NB4 (cell line): ENCODE data around the gene NAGS.
"Not testable (repeated sequence)": the region's sequence is repeated elsewhere in the genome, so short reads cannot be mapped to it uniquely, and the experiment has no call there.

Experiments
- DNase-seq: peaks from one replicate; pipeline ENCODE4 v3.0.0; 2010; ENCODE audit warnings: low read depth
- H3K4me3 ChIP-seq: one replicate; pipeline ENCODE4 v1.5.1; 2011; ENCODE audit warnings: mild to moderate bottlenecking, low read depth, low read length, moderate library complexity
- CTCF ChIP-seq: IDR thresholded peaks from one replicate; pipeline ENCODE4 v1.5.1; 2012; ENCODE audit warnings: low read depth, low read length
- MYC ChIP-seq: IDR thresholded peaks from 2 replicates; pipeline ENCODE4 v1.6.1; 2011; ENCODE audit warnings: low read depth, low read length
- POLR2A ChIP-seq: IDR thresholded peaks from 2 replicates; pipeline ENCODE4 v1.6.1; 2011; ENCODE audit warnings: mild to moderate bottlenecking; ENCODE audit not compliant: insufficient read length; ENCODE audit errors: extremely low read depth
- TF ChIP-seq, protein P1 (sequence below): IDR thresholded peaks from 2 replicates; pipeline ENCODE4 v1.6.1; 2011; ENCODE audit warnings: low read depth, low read length

The NAGS gene

GRCh38 chr17:44038604-44039011, 34.2 kb downstream of the NAGS start:
- TF ChIP-seq, protein P1, sequence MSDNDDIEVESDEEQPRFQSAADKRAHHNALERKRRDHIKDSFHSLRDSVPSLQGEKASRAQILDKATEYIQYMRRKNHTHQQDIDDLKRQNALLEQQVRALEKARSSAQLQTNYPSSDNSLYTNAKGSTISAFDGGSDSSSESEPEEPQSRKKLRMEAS: no peak
- no peak for TF ChIP-seq CTCF
- TF ChIP-seq POLR2A: no peak
- no peak for TF ChIP-seq MYC
- no peak for DNase-seq
- H3K4me3 ChIP-seq: no peak overlapping the region

- DNase-seq: no peak
- TF ChIP-seq POLR2A: no peak
- TF ChIP-seq CTCF: no peak
- no peak for TF ChIP-seq MYC
- TF ChIP-seq, protein P1: no peak
- no peak overlapping the region for H3K4me3 ChIP-seq
Observed at GRCh38 chr17:44039829-44040635, 35.6 kb downstream of the NAGS start.

DNA sequence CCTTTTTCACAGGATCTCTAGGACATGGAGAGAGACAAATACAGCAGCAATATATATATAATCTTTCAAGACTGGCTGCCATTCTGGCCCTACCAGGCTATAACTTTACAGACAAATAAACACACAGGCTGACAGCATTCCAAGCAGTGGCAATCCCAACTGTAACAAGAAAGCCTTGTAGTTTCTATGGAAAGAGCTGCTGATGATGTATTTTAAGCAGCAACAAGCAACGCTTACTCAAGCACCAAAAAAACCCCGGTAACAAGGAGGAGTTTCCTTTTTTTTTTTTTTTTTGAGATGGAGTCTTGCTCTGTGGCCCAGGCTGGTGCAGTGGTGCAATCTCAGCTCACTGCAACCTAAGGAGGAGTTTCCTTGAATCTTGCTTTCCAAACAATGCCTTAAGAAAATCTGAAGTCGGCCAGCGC, 38.9 kb downstream of the NAGS start:
- no peak for DNase-seq
- TF ChIP-seq CTCF: no peak
- TF ChIP-seq, protein P1: no peak
- no peak for TF ChIP-seq POLR2A
- no peak for TF ChIP-seq MYC
- no peak overlapping the region for H3K4me3 ChIP-seq

DNA sequence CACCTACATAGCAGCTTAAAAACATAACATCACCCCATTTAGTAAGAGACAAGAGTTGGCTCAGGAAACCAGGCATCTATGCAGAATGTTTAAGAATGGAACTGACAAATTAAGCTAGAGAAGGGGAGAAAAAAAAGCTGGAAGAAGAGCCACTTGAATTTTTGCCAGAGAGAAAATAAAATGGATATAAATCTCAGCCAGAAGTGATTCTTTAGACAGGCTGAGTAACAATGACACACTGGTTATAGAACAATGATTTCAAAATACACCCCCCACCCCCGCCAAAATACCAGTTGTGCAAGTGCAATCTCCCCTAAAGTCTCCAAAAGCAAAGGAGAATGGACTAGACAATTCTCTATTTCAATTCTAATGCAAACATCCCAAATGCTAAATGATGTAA, 39.6 kb downstream of the NAGS start:
- no peak for DNase-seq
- TF ChIP-seq CTCF (no peak), POLR2A (no peak), MYC (no peak)
- no peak overlapping the region for H3K4me3 ChIP-seq

DNA sequence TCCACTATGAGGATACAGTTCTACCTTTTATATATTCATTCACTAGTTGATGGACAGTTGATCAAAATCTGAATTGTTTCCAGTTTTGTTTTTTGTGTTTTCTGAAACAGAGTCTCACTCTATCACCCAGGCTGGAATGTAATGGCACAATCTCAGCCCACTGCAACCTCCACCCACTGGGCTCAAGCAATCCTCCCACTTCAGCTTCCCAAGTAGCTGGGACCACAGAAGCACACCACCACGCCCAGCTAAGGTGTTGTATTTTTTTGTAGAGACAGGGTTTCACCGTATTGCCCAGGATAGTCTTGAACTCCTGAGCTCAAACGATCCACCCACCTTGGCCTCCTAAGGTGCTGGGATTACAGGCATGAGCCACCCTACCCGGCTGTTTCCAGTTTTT, 41.1 kb downstream of the NAGS start:
- H3K4me3 ChIP-seq: no peak overlapping the region
- no peak for DNase-seq
- TF ChIP-seq CTCF: no peak
- TF ChIP-seq, protein P1: no peak
- TF ChIP-seq MYC: no peak
- TF ChIP-seq POLR2A: no peak

GRCh38 chr17:44046893-44047292, 42.5 kb downstream of the NAGS start:
- not testable (repeated sequence) for H3K4me3 ChIP-seq, DNase-seq
